GM12878 (cell line): ENCODE measurements around the gene TMPRSS2. TPM values are rescaled to one million over a fixed set of nuclear protein-coding genes. Genes with fewer than 3 reads are reported as not detected.

Experiments used
- ATAC-seq: fragments of 200-7000 bp; cut with Tn5 transposase; 3 replicates; pipeline ENCODE4 v1.9.1; 2020; ENCODE audit warnings: mild to moderate bottlenecking, moderate library complexity
- BruUV-seq: library from RNA; stranded (reverse); fragments of 400-500 nt; replicated peaks from 2 replicates; lab custom pipeline; 2021; lab: Mats Ljungman, UMichigan
- CTCF ChIA-PET: fragments of 300-600 bp; sonication (Branson Sonifier 250); formaldehyde crosslinking; extraction: SDS; loops from one replicate; lab custom pipeline; 2021; ENCODE audit warnings: inconsistent platforms; lab: Yijun Ruan, JAX
- POLR2A ChIA-PET: fragments of 350-600 bp; formaldehyde crosslinking; extraction: SDS; loops from one replicate; lab custom pipeline; 2021; ENCODE audit warnings: inconsistent platforms; lab: Charles Lee
- RAD21 ChIA-PET: fragments of 300-600 bp; sonication (Branson Sonifier 250); formaldehyde crosslinking; loops from one replicate; lab custom pipeline; 2023; ENCODE audit warnings: antibody characterized with exemption; ENCODE audit not compliant: unreplicated experiment; lab: Charles Lee
- SMC1A ChIA-PET: fragments of 300-600 bp; sonication (Branson Sonifier 250); formaldehyde crosslinking; loops from one replicate; lab custom pipeline; 2023; ENCODE audit not compliant: unreplicated experiment, uncharacterized antibody; lab: Charles Lee
- DNase-seq: peaks from one replicate; pipeline ENCODE4 v3.0.0-alpha.2; 2011; ENCODE audit warnings: low read depth, low spot score
- FAIRE-seq: peaks from 3 replicates; lab custom pipeline; 2011; peaks lifted over from hg19 to GRCh38; lab: Jason Lieb, UNC
- H2AFZ ChIP-seq: 2 replicates; pipeline ENCODE4 v1.6.0; 2011; ENCODE audit warnings: low read depth, low read length, control low read depth; ENCODE audit not compliant: control insufficient read depth
- H3K27ac ChIP-seq: 2 replicates; pipeline ENCODE4 v1.5.1; 2011; ENCODE audit warnings: control low read depth; ENCODE audit not compliant: control insufficient read depth, insufficient read depth
- H3K27me3 ChIP-seq, 2 experiments: replicated peaks in 1 of 2; 2 replicates each; pipeline versions ENCODE4 v1.6.0 to v1.6.1; 2011; ENCODE audit warnings: low read length in 1 of 2; ENCODE audit not compliant: control insufficient read depth in 2 of 2, insufficient read depth in 2 of 2
- H3K36me3 ChIP-seq, 2 experiments: 2 replicates each; pipeline ENCODE4 v1.5.1; 2011; ENCODE audit warnings: low read length in 1 of 2; ENCODE audit not compliant: control insufficient read depth in 2 of 2, insufficient read depth in 2 of 2
- H3K4me1 ChIP-seq: 2 replicates; pipeline ENCODE4 v1.6.1; 2011; ENCODE audit warnings: mild to moderate bottlenecking, low read length, moderate library complexity, mixed read lengths; ENCODE audit not compliant: control insufficient read depth, insufficient read depth
- H3K4me2 ChIP-seq: 2 replicates; pipeline ENCODE4 v1.6.0; 2011; ENCODE audit warnings: control low read depth; ENCODE audit not compliant: control insufficient read depth, insufficient read depth
- H3K4me3 ChIP-seq: fragments of 200-600 bp; sonication (generic); 2 replicates; pipeline ENCODE4 v1.5.1; 2016
- H3K79me2 ChIP-seq: 2 replicates; pipeline ENCODE4 v1.6.0; 2011; ENCODE audit warnings: low read length; ENCODE audit not compliant: control insufficient read depth, insufficient read depth
- H3K9ac ChIP-seq: 2 replicates; pipeline ENCODE4 v1.8.0; 2011; ENCODE audit warnings: low read length, control low read depth, mixed read lengths; ENCODE audit not compliant: control insufficient read depth, insufficient read depth
- H3K9me3 ChIP-seq: replicated peaks from 3 replicates; pipeline ENCODE4 v1.5.1; 2011; ENCODE audit warnings: mild to moderate bottlenecking, low read length; ENCODE audit not compliant: control insufficient read depth, insufficient read depth
- H4K20me1 ChIP-seq: 2 replicates; pipeline ENCODE4 v1.6.0; 2011; ENCODE audit not compliant: control insufficient read depth, insufficient read depth
- ATF7 ChIP-seq: fragments of 450-650 bp; IDR thresholded peaks from 2 replicates; pipeline ENCODE4 v1.6.1; 2016; ENCODE audit warnings: low read depth, mild to moderate bottlenecking
- BHLHE40 ChIP-seq, 2 experiments: fragments of 450-650 bp in 1 of 2; IDR thresholded peaks; 2 replicates each; pipeline ENCODE4 v1.6.1; 2011 to 2017; ENCODE audit warnings: low read depth in 2 of 2, borderline replicate concordance in 1 of 2, improper control_type of control experiment in 1 of 2, low read length in 1 of 2, mild to moderate bottlenecking in 1 of 2
- EED ChIP-seq: sonication (generic); IDR thresholded peaks from 2 replicates; pipeline ENCODE4 v1.6.1; 2016; ENCODE audit warnings: antibody characterized with exemption, low read depth
- HDAC6 ChIP-seq: fragments of 200-600 bp; sonication (generic); IDR thresholded peaks from one replicate; pipeline ENCODE4 v1.8.0; 2017; ENCODE audit warnings: antibody characterized with exemption; ENCODE audit not compliant: unreplicated experiment
- MYC ChIP-seq: IDR thresholded peaks from 2 replicates; pipeline ENCODE4 v1.6.1; 2011; ENCODE audit warnings: mild to moderate bottlenecking, low read length, moderate library complexity, inconsistent platforms; ENCODE audit not compliant: insufficient read depth, insufficient replicate concordance, insufficient read length, severe bottlenecking
- POLR2AphosphoS5 ChIP-seq: IDR thresholded peaks from 2 replicates; pipeline ENCODE4 v1.6.1; 2011; ENCODE audit warnings: mild to moderate bottlenecking, low read length, inconsistent platforms
- ZNF384 ChIP-seq: IDR thresholded peaks from 2 replicates; pipeline ENCODE4 v1.6.1; 2012; ENCODE audit warnings: low read depth, mild to moderate bottlenecking, low read length, improper control_type of control experiment, borderline replicate concordance
- WGBS: methylation state at CpG from one replicate; pipeline ENCODE4 v1.1.6; 2016; ENCODE audit warnings: low lambda C conversion rate; ENCODE audit not compliant: insufficient replicate concordance, insufficient coverage; ENCODE audit errors: missing lambda C conversion rate; 5-methylcytosine and 5-hydroxymethylcytosine counted together
- in situ Hi-C: fragments of 300-500 bp; cut with MboI; formaldehyde crosslinking; loops from 9 replicates; pipeline ENCODE4 v1.14.3; 2018; ENCODE audit warnings: mixed read lengths
- intact Hi-C: fragments of 100-400 bp; cut with micrococcal nuclease; formaldehyde crosslinking; loops from one replicate; pipeline ENCODE4 v1.14.2; 2022; ENCODE audit not compliant: unreplicated experiment
- polyA plus RNA-seq, 11 experiments: library from polyadenylated mRNA; depleted of rRNA in 4 of 11; unstranded in 6 of 11; stranded (reverse) in 5 of 11; fragments of >200 nt; fragmentation: Nextera tagmentation in 4 of 11; fragmentation: Illumina TruSeq in 1 of 11; extraction: Ambion mirVana in 4 of 11; extraction: Trizol in 1 of 11; gene quantifications; 1 replicate in 1 of 11; 2 replicates in 10 of 11; pipeline versions ENCODE4 v1.2.1 to v1.2.3, GENCODE V29; 2011 to 2016; ENCODE audit warnings: inconsistent platforms in 2 of 11, missing spikeins in 2 of 11, low read depth in 1 of 11
- total RNA-seq, 4 experiments: library from RNA; depleted of rRNA in 3 of 4; stranded (reverse); fragments of >200 nt in 3 of 4; fragmentation: Illumina TruSeq in 1 of 4; extraction: Trizol in 1 of 4; gene quantifications; 2 replicates each; pipeline versions ENCODE4 v1.2.1 to v1.2.3, GENCODE V29; 2013 to 2021
- TF ChIP-seq, protein P1 (sequence below): fragments of 450-650 bp; IDR thresholded peaks from 2 replicates; pipeline ENCODE4 v1.6.1; 2017; ENCODE audit warnings: antibody characterized with exemption, mild to moderate bottlenecking, moderate library complexity

The TMPRSS2 gene
- total and polyA plus RNA-seq, 10 of the 15 experiments (the other 5 are each of a cell fraction or from before 2014, with no cell fraction given), result 0.19 to 0.26 TPM; not detected in 8

- ChIA-PET SMC1A (no interaction called here), POLR2A (no interaction called here), CTCF (no interaction called here), RAD21 (interaction anchor here (0.8 kb wide), 1 partner anchor 17 kb away, joined by 3 read pairs; no protein-coding TSS in a partner anchor)
- in situ Hi-C loops (no loop called here), intact Hi-C loops (no loop called here)
- ATAC-seq, result no peak
- 16% methylated on average over 28 of the region's 28 CpGs for WGBS
- H3K4me2 ChIP-seq, result no peak overlapping the region
- no peak overlapping the region for H3K4me3 ChIP-seq
- FAIRE-seq, result no peak
- no peak overlapping the region for H3K27ac ChIP-seq
- peaks cover 8 to 11% of the 10 kb centered on the region in 2 experiments for H3K27me3 ChIP-seq
- no peaks in the 10 kb centered on the region for H3K79me2 ChIP-seq
- TF ChIP-seq BHLHE40 (IDR thresholded peaks at IDR 0.05; ENCODE audit: borderline replicate concordance in 1 of 2, low read depth in 2 of 2, low read length in 1 of 2) (no peak), POLR2AphosphoS5 (no peak), EED (no peak), MYC (no peak), HDAC6 (no peak), ATF7 (no peak), ZNF384 (no peak)
- TF ChIP-seq, protein P1, sequence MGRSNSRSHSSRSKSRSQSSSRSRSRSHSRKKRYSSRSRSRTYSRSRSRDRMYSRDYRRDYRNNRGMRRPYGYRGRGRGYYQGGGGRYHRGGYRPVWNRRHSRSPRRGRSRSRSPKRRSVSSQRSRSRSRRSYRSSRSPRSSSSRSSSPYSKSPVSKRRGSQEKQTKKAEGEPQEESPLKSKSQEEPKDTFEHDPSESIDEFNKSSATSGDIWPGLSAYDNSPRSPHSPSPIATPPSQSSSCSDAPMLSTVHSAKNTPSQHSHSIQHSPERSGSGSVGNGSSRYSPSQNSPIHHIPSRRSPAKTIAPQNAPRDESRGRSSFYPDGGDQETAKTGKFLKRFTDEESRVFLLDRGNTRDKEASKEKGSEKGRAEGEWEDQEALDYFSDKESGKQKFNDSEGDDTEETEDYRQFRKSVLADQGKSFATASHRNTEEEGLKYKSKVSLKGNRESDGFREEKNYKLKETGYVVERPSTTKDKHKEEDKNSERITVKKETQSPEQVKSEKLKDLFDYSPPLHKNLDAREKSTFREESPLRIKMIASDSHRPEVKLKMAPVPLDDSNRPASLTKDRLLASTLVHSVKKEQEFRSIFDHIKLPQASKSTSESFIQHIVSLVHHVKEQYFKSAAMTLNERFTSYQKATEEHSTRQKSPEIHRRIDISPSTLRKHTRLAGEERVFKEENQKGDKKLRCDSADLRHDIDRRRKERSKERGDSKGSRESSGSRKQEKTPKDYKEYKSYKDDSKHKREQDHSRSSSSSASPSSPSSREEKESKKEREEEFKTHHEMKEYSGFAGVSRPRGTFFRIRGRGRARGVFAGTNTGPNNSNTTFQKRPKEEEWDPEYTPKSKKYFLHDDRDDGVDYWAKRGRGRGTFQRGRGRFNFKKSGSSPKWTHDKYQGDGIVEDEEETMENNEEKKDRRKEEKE, result no peak
- H2AFZ ChIP-seq, result no peak overlapping the region
- no peaks in the 10 kb centered on the region for H3K4me1 ChIP-seq
- no peak overlapping the region for H3K9ac ChIP-seq
- no peaks in the 10 kb centered on the region for H3K9me3 ChIP-seq
- H3K36me3 ChIP-seq, result no peaks in the 10 kb centered on the region
- DNase-seq, result no peak
- no peaks in the 10 kb centered on the region for H4K20me1 ChIP-seq
- no TSS peak for BruUV-seq
Observed at GRCh38 chr21:41508415-41509144, 622 bp upstream of the TMPRSS2 start.
